ENCODE results near the gene PRR20G. TPM values are rescaled to one million over a fixed set of nuclear protein-coding genes. Genes with fewer than 3 reads are reported as not detected.

Gene PRR20G
- total and polyA plus RNA-seq, 10 of the 15 experiments (the other 5 are each of a cell fraction or from before 2014, with no cell fraction given) = not detected

GRCh38 chr3:127259882-127260281, 28.0 kb downstream of the PRR20G start:
- H3K9me3 ChIP-seq (replicated peaks; ENCODE audit: control insufficient read depth, insufficient read depth, low read length) = no peaks in the 10 kb centered on the region
- RAD21 ChIA-PET (ENCODE audit: unreplicated experiment) = interaction anchor here (1.0 kb wide), 1 partner anchor 27 kb away, joined by 3 read pairs; no protein-coding TSS in a partner anchor
- no peak overlapping the region for H2AFZ ChIP-seq (ENCODE audit: control insufficient read depth, low read depth, low read length)
- no peak overlapping the region for H3K4me2 ChIP-seq (ENCODE audit: control insufficient read depth, insufficient read depth)
- FAIRE-seq (no peak), ATAC-seq (no peak), DNase-seq (ENCODE audit: low read depth, low spot score) (no peak)
- no peaks in the 10 kb centered on the region for H3K36me3 ChIP-seq (ENCODE audit: control insufficient read depth in 2 of 2, insufficient read depth in 2 of 2, low read length in 1 of 2)
- POLR2A ChIA-PET = interaction anchor here (0.5 kb wide), 1 partner anchor 117 kb away, joined by 6 read pairs; no protein-coding TSS in a partner anchor
- CTCF ChIA-PET = no interaction called here
- H3K27ac ChIP-seq (ENCODE audit: control insufficient read depth, insufficient read depth) = no peak overlapping the region
- in situ Hi-C loops (cut with MboI) = no loop called here
- no TSS peak for BruUV-seq (replicated peaks)
- no peak overlapping the region for H3K4me3 ChIP-seq
- 5% methylated on average over 4 of the region's 4 CpGs for WGBS (ENCODE audit: insufficient coverage, insufficient replicate concordance, low lambda C conversion rate, missing lambda C conversion rate)
- no peaks in the 10 kb centered on the region for H3K79me2 ChIP-seq (ENCODE audit: control insufficient read depth, insufficient read depth, low read length)
- H3K9ac ChIP-seq (ENCODE audit: control insufficient read depth, insufficient read depth, low read length) = no peak overlapping the region
- H3K27me3 ChIP-seq (replicated peaks in 1 of 2; ENCODE audit: control insufficient read depth in 2 of 2, insufficient read depth in 2 of 2, low read length in 1 of 2) = no peaks in the 10 kb centered on the region; a peak in 2 of 4 replicates
- intact Hi-C loops (cut with micrococcal nuclease; ENCODE audit: unreplicated experiment) = no loop called here
- TF ChIP-seq ZNF207 (IDR thresholded peaks at IDR 0.05; ENCODE audit: borderline replicate concordance) (no peak), PBX3 (IDR thresholded peaks at IDR 0.05; ENCODE audit: insufficient replicate concordance, low read depth, low read length) (no peak), MLLT1 (IDR thresholded peaks at IDR 0.05) (no peak), RB1 (IDR thresholded peaks at IDR 0.05; ENCODE audit: borderline replicate concordance) (no peak), ZNF622 (IDR thresholded peaks at IDR 0.05) (no peak), PML (IDR thresholded peaks at IDR 0.05; ENCODE audit: low read length) (no peak), MYC (IDR thresholded peaks at IDR 0.05; ENCODE audit: insufficient read depth, insufficient read length, insufficient replicate concordance, low read length, severe bottlenecking) (no peak), ZZZ3 (IDR thresholded peaks at IDR 0.05; ENCODE audit: control insufficient read depth, insufficient read length, low read depth) (no peak), STAT1 (conservative IDR thresholded peaks at IDR 0.05) (no peak), ATF3 (IDR thresholded peaks at IDR 0.05; ENCODE audit: borderline replicate concordance, extremely low read depth, low read depth, low read length) (no peak)
- no peaks in the 10 kb centered on the region for H3K4me1 ChIP-seq (ENCODE audit: control insufficient read depth, insufficient read depth, low read length)
- H4K20me1 ChIP-seq (ENCODE audit: control insufficient read depth, insufficient read depth) = no peaks in the 10 kb centered on the region
- SMC1A ChIA-PET (ENCODE audit: uncharacterized antibody, unreplicated experiment) = interaction anchor here (0.9 kb wide), 1 partner anchor 18 kb away, joined by 3 read pairs; no protein-coding TSS in a partner anchor
